ENCODE results near the gene LAMTOR5. TPM values are rescaled to one million over a fixed set of nuclear protein-coding genes. Genes with fewer than 3 reads are reported as not detected.

The LAMTOR5 gene
- total RNA-seq, 1 experiment from 2014 or later, result 119 TPM

DNA sequence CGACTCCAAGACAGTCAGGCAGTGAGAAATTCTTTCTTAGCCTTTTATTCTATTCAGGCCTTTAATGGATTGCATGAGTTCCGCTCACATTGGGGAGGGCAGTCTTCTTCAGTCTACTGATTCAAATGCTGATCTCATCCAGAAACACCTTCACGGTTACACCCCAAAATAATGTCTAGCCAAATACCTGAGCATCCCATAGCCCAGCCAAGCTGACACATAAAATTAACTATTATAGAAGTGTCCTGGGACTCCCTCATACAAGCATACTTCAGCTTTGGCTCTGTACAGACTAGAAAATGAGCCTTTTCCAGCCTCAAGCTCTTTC, 13.0 kb downstream of the LAMTOR5 start:
- in situ Hi-C loops (cut with HindIII; ENCODE audit: low pct_unique_long_range_greater_than_20kb, low sequenced_read_pairs) (no loop called here), intact Hi-C loops (cut with micrococcal nuclease; ENCODE audit: unreplicated experiment) (no loop called here)
- Histone ChIP-seq H3K4me3 (ENCODE audit: low read depth in 2 of 2, low read length in 2 of 2) (no peak overlapping the region), H3K36me3 (ENCODE audit: control insufficient read depth, insufficient read depth, low read length) (no peaks in the 10 kb centered on the region), H3K9me3 (ENCODE audit: control insufficient read depth, insufficient read depth, low read depth, low read length) (no peaks in the 10 kb centered on the region), H3K4me1 (ENCODE audit: control insufficient read depth, insufficient read depth, low read length) (no peaks in the 10 kb centered on the region), H3K27ac (ENCODE audit: low read length) (no peak overlapping the region), H3K27me3 (ENCODE audit: control insufficient read depth, insufficient read depth, low read length) (no peaks in the 10 kb centered on the region)
- no TSS peak for BruUV-seq (replicated peaks)
- no peak for DNase-seq (ENCODE audit: low read depth, low spot score)
- TF ChIP-seq TCF7L2 (IDR thresholded peaks at IDR 0.05; ENCODE audit: low read depth, low read length), result no peak
- CTCF ChIA-PET, result no interaction called here
- no peak for ATAC-seq
- POLR2A ChIA-PET, result no interaction called here

- Histone ChIP-seq H3K27me3 (ENCODE audit: control insufficient read depth, insufficient read depth, low read length) (no peaks in the 10 kb centered on the region), H3K9me3 (ENCODE audit: control insufficient read depth, insufficient read depth, low read depth, low read length) (no peaks in the 10 kb centered on the region), H3K27ac (ENCODE audit: low read length) (no peak overlapping the region), H3K4me1 (ENCODE audit: control insufficient read depth, insufficient read depth, low read length) (no peaks in the 10 kb centered on the region), H3K4me3 (ENCODE audit: low read depth in 2 of 2, low read length in 2 of 2) (no peak overlapping the region), H3K36me3 (ENCODE audit: control insufficient read depth, insufficient read depth, low read length) (no peaks in the 10 kb centered on the region)
- CTCF ChIA-PET, result no interaction called here
- DNase-seq (ENCODE audit: low read depth, low spot score) (no peak), ATAC-seq (no peak)
- TF ChIP-seq POLR2AphosphoS5 (IDR thresholded peaks at IDR 0.05; ENCODE audit: low read depth, low read length) (no peak), SIN3A (IDR thresholded peaks at IDR 0.05; ENCODE audit: borderline replicate concordance, insufficient read depth, low read depth, low read length) (no peak), TCF7L2 (IDR thresholded peaks at IDR 0.05; ENCODE audit: low read depth, low read length) (no peak)
- TF ChIP-seq, protein P1, sequence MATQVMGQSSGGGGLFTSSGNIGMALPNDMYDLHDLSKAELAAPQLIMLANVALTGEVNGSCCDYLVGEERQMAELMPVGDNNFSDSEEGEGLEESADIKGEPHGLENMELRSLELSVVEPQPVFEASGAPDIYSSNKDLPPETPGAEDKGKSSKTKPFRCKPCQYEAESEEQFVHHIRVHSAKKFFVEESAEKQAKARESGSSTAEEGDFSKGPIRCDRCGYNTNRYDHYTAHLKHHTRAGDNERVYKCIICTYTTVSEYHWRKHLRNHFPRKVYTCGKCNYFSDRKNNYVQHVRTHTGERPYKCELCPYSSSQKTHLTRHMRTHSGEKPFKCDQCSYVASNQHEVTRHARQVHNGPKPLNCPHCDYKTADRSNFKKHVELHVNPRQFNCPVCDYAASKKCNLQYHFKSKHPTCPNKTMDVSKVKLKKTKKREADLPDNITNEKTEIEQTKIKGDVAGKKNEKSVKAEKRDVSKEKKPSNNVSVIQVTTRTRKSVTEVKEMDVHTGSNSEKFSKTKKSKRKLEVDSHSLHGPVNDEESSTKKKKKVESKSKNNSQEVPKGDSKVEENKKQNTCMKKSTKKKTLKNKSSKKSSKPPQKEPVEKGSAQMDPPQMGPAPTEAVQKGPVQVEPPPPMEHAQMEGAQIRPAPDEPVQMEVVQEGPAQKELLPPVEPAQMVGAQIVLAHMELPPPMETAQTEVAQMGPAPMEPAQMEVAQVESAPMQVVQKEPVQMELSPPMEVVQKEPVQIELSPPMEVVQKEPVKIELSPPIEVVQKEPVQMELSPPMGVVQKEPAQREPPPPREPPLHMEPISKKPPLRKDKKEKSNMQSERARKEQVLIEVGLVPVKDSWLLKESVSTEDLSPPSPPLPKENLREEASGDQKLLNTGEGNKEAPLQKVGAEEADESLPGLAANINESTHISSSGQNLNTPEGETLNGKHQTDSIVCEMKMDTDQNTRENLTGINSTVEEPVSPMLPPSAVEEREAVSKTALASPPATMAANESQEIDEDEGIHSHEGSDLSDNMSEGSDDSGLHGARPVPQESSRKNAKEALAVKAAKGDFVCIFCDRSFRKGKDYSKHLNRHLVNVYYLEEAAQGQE (IDR thresholded peaks at IDR 0.05; ENCODE audit: insufficient read depth in 1 of 2, low read depth in 2 of 2, low read length in 1 of 2), result no peak
- TF ChIP-seq, protein P2, sequence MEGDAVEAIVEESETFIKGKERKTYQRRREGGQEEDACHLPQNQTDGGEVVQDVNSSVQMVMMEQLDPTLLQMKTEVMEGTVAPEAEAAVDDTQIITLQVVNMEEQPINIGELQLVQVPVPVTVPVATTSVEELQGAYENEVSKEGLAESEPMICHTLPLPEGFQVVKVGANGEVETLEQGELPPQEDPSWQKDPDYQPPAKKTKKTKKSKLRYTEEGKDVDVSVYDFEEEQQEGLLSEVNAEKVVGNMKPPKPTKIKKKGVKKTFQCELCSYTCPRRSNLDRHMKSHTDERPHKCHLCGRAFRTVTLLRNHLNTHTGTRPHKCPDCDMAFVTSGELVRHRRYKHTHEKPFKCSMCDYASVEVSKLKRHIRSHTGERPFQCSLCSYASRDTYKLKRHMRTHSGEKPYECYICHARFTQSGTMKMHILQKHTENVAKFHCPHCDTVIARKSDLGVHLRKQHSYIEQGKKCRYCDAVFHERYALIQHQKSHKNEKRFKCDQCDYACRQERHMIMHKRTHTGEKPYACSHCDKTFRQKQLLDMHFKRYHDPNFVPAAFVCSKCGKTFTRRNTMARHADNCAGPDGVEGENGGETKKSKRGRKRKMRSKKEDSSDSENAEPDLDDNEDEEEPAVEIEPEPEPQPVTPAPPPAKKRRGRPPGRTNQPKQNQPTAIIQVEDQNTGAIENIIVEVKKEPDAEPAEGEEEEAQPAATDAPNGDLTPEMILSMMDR (IDR thresholded peaks at IDR 0.05), result no peak
- intact Hi-C loops (cut with micrococcal nuclease; ENCODE audit: unreplicated experiment), result no loop called here
- POLR2A ChIA-PET, result no interaction called here
- no TSS peak for BruUV-seq (replicated peaks)
- in situ Hi-C loops (cut with HindIII; ENCODE audit: low pct_unique_long_range_greater_than_20kb, low sequenced_read_pairs), result no loop called here
These were observed 13.6 kb downstream of the LAMTOR5 start for GRCh38 chr1:110393691-110394492.

GRCh38 chr1:110393286-110393685, 14.2 kb downstream of the LAMTOR5 start:
- DNase-seq (ENCODE audit: low read depth, low spot score) (no peak), ATAC-seq (no peak)
- Histone ChIP-seq H3K9me3 (ENCODE audit: control insufficient read depth, insufficient read depth, low read depth, low read length) (no peaks in the 10 kb centered on the region), H3K27ac (ENCODE audit: low read length) (no peak overlapping the region), H3K36me3 (ENCODE audit: control insufficient read depth, insufficient read depth, low read length) (no peaks in the 10 kb centered on the region), H3K4me3 (ENCODE audit: low read depth in 2 of 2, low read length in 2 of 2) (no peak overlapping the region), H3K27me3 (ENCODE audit: control insufficient read depth, insufficient read depth, low read length) (no peaks in the 10 kb centered on the region), H3K4me1 (ENCODE audit: control insufficient read depth, insufficient read depth, low read length) (no peaks in the 10 kb centered on the region)
- no peak for TF ChIP-seq SIN3A (IDR thresholded peaks at IDR 0.05; ENCODE audit: borderline replicate concordance, insufficient read depth, low read depth, low read length)
- ChIA-PET POLR2A (no interaction called here), CTCF (no interaction called here)
- in situ Hi-C loops (cut with HindIII; ENCODE audit: low pct_unique_long_range_greater_than_20kb, low sequenced_read_pairs), result no loop called here
- intact Hi-C loops (cut with micrococcal nuclease; ENCODE audit: unreplicated experiment), result no loop called here
- BruUV-seq (replicated peaks), result no TSS peak
